EH (cell line): ENCODE measurements around the gene IL12B.
"Not testable (repeated sequence)": the region's sequence is repeated elsewhere in the genome, so short reads cannot be mapped to it uniquely, and the experiment has no call there.

Source experiments
- DNase-seq: peaks from one replicate; pipeline ENCODE4 v3.0.0-alpha.2; 2015; ENCODE audit warnings: low read depth

IL12B gene

DNA sequence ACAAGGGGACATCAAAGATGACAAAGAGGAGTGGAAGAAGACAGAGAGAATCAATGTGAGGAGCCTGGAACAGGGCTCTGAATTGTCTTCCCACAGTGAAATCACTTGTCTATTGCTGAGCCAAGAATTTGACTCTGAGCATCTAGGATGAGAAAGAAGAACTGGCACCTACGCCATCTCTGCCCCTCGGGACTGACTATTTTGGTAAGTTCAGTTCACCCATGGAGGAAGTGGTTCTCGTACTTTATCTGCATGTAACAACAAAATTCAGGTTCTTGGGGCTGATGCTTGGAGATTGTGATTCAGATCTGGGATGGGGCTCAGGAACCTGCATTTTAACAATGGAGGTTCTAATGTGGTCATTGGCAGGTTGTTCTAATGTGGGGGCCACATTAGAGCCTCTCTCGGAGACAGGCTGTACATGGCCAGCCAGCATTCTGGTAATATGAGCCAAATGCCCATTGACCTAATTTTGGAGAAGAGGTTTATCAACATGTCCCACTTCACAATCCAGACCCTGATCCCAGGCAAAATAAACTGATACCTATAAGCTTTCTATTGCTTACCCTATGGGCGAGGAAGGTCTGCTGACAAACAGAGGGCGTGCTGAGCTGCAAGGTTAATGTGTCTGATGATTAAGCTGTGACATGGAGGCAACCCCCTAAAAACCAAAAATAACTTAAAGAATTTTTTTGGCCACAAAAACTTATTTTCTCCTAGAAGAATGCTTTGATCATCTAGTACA, 2.7 kb upstream of the IL12B start:
- DNase-seq: peak; percentile 31

DNA sequence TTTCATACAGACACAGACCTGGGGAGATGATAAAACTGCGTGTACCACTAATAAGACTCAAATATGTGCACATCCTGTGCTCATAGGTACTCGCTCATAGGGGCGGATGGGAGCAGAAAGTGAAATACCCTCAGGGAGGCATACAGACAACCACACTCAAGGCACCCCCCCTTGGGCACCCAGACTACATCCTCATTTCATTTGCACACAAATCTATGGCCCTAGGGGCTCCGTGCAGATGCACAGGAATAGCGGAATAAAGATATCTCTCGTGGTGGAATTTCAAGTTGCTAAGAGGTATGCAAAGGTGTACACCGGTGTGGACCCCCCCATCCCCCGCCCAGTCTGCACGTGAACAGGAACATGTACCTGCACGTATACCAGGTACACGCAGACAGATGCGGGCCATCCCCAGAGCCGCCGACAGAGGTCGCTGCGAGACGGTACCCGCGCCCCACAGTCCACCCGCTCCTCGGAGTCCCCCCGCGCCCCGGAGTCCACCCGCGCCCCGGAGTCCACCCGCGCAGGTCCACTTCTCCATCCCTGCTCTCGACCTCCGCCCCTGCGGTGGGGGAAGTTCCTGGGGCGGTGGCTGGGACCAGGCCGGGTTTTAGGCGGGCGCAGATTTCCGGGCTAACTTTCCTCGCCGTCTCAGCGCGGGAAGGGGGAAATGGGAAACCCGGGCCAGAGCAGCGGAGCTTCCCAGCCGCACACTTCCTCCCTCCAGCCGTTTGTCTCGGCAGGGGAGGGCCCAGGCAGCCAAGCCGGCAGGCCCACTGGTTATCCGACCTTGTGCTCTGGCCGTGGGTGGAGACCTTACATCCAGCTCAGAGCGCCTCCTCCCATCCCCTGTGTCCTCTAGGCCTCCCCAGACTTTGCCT, 1.0 kb upstream of the IL12B start:
- DNase-seq: peak; percentile 52

DNA sequence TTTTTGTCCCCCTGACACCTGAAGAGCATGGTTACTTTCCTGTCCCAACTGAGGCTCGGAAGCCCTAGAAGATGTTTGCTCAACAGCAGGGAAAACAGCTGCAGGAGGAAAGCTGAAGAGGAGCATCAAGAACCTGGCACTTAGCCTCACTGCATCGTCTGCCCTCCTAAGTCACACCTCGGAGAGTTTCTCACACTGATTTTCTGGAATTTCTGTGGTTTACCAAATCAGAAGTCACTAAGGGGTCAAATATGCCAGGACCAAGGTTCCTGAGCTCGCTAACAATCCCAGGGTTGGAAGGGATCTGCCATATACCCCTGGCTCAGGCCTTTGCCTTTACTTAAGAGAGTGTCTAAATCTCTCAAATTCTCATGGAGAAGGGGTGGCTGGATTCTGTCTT, 5.3 kb downstream of the IL12B start:
- no peak for DNase-seq

DNA sequence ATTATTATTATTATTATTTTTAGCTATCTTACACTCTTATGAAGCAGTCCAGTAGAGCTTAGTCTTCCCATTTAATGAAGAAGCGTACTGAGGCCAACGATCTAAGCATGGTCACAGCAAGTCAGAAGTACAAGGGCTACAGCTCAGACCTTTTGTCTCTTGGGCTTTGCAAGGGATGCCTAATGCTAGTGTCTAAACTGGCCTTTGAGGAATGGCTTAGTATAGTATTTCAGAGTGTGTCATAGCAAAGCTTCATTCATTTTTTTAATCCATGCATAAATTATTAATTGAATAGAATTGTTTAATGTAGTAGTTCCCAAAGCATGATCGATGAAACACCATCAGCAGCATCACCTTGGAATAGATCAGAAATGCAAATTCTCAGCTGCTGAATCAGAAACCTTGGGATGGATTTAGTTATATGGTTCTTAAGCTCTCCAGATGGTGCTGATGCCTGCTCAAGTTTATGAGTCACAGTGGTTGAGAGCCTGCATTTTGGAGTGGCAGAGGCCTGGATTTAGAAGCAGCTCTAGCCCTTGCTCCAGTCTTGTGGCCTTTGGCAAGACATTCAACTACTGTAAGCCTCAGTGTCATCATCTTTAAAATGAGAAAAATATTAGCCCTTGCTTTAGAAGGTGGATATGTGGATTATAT, 6.1 kb downstream of the IL12B start:
- DNase-seq: peak; percentile 81

DNA sequence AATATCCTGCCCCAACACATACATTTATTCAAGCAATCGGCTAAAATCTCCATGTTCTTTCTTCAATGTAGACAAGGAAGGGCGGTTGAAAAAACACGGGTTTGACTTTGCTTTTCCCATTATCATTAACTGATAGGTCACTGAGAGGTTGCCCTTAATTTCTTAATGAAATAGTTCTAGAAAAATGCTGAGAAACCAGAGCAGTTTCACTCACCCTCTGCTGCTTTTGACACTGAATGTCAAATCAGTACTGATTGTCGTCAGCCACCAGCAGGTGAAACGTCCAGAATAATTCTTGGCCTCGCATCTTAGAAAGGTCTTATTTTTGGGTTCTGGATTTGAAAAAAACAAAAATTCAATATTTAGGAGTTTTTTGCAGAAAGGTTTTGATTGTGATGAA, 8.1 kb downstream of the IL12B start:
- no peak for DNase-seq

DNA sequence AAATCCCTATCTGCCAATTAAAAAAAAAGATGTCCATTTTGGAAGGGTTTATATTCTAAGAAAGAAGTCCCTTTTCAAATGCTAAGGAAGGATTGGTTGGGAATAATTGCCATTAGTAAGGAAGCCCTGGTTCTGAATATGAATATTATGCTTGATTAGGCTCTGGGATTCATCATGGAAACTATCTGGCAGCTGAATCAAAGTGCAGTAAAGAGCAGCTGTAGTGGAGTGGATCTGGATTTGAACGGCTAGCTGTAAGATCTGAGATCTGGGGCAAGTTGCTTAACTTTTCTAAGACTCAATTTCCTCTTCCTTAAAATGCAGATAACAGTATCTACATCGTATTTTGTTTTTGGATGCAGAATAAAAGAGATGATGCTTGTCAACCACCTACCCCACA, 10.5 kb downstream of the IL12B start:
- no peak for DNase-seq

DNA sequence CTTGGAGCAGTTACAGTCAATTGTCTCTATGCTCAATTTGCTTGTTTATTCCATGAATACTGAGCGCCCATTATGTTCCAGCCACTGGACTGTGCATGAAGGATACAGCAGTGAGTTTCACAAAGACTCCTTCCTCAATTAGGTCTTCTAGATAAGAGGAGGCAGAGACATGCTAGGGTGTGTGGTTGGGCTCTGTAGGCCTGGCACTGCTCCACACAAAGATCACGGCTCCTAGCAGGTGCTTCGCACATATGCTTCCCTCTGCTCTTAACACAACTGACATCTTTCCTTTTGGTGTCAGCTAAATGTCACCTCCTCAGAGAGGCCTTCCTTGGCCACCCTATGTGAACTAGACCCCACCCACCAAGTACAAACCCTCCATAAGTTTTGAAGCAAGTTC, 10.9 kb downstream of the IL12B start:
- no peak for DNase-seq

DNA sequence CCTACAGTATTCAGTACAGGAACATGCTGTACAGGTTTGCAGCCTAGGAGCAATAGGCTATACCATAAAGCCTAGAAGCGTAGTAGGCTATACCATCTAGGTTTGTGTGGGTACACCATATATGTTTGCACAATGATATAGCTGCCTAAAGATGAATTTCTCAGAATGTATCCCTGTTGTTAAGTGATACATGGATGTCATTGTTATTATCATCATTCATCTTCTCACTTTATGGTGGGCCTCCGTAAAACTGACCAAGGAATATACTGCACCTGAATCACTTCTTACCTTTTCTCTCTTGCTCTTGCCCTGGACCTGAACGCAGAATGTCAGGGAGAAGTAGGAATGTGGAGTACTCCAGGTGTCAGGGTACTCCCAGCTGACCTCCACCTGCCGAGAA, 11.8 kb downstream of the IL12B start:
- DNase-seq: no peak

DNA sequence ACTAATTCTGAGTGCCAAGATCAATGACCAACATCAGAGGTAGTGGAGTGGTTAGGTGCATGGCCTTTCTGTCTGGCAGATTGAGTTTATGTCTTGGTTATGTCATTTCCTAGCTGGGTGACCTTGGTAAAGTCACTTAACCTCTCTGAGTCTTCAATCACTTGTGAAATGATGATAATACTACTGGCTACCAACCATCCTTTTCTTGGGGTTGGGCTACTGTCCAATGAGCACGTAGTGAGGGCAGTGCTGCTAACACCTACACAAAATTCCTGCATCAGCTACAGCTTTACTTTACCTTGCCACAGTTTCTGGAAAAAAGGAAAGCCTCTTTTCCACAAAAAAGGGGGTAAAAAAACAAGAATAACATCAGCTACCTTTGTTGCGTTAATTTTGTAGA, 12.4 kb downstream of the IL12B start:
- no peak for DNase-seq

DNA sequence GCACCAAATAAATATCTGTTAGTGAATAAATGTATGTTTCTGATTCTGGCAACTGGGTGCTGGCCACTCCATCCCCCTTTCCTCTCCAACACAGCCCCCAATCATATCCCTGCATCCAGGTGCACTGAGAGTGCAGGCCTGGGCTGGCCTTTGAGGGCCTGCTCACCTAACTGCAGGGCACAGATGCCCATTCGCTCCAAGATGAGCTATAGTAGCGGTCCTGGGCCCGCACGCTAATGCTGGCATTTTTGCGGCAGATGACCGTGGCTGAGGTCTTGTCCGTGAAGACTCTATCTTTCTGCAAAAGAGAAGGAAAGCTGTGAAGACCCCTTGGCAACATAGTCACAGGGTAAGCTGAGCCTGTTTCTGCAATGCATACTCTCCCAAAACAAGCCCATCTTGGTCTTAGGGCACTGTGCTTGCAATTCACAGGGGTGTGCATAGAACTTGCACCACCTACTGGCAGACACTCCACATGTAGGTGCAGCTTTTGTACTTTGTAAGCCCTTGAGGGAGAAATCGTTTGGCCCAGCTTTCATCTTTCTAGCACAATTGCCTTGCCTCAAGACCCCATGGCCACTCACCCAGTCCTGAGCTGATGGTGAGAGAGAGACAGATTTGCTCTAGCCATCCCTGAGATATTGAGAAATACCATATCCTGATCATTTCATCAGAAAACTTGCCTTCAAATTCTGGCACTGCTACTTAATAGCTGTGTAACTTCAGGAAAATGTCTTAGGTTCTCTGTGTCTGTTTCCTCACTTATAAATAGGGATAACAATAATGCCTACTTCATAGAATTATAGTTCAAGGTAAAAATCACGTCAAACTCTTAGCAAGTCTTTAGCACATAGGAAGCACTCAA, 13.5 kb downstream of the IL12B start:
- DNase-seq: peak; percentile 59

DNA sequence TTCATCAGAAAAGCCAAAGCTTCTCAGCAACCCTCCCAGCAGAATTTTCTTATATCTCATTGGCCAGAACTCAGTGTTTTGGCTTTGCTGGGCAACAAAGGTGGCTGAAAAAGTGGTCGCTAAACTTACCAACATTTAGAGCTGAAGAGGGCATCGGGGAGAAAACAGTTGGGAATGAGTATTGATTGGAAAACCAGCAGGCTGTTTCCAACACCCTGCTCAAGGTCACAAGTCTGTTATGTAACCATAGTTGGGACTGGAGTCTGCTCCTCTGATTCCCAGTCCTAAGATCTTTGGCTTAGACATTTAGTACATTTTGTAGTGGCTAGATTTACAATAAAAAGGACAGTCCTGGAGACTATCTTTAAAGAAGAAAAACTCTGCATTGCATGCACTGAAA, 17.1 kb downstream of the IL12B start:
- DNase-seq: no peak

DNA sequence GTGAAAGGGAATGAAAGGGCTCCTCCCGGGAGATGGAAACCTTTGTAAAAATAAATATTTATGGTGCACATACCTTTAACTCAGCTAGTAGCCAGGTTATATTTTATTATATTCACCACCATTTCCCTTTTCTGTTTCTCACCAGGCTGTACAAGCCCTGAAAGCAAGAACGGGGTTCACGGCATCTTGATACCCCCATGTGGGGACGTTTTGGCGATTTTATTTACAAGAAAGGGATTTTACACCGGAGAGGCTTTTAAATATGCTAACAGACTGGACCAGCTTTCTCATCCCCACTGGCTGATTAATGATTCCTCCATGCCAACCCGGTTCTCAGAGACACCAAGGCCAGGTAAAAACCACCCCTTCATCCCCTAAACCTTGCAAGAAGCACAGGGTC, 19.2 kb downstream of the IL12B start:
- no peak for DNase-seq

DNA sequence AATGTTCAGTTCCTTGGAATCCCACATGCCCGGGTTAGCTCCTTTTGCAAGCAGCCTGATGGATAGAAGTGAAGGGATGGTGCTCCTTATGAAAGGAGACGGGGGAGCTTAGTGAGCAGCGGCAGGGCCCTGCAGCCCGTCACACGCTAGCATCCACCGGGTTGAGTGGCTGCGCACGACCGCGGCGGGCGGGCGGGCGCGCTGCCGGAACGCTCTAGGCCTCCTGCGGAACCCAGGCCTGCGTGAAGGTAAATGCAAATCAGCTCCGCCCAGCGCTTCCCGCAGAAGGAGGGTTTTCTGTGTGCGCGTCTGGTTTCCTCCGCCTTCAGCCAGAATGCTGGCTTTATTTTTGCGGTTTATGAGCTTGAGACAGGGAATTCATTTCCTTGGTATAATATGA, 19.8 kb downstream of the IL12B start:
- no peak for DNase-seq

DNA sequence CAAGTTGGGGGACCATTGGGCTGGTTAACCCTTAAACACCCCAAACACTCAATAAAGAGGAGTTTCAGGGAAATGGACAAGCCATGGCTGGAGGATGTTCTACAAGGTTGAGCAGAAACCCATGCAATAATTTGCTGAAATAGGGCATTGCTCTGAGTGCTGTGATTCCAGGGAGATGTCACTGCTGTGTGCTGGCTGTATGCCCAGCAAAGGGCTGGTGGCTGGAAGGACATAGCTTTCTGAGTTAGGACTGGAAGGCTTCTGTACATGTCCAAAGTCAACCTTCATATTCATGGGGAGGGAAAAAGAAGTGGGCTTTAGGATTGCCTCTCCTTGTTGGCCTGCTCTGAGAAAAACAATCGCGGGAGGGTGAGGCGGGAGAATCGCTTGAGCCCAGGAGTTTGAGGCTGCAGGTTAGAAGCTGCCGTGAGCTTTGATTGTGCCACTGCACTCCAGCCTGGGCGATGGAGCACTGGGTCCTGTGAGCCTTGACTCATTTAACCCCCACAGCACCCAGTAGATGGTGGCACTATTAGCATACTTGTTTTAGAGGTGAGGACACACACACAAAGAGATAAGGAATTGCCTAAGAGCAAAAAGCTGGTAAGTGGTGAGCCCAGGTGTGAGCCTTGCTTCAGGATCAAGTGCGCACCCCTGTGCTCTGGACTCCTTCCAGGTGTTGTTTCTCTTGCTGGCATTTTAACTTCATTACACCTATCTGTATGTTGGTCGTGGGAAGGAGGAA, 20.4 kb downstream of the IL12B start:
- DNase-seq: no peak

DNA sequence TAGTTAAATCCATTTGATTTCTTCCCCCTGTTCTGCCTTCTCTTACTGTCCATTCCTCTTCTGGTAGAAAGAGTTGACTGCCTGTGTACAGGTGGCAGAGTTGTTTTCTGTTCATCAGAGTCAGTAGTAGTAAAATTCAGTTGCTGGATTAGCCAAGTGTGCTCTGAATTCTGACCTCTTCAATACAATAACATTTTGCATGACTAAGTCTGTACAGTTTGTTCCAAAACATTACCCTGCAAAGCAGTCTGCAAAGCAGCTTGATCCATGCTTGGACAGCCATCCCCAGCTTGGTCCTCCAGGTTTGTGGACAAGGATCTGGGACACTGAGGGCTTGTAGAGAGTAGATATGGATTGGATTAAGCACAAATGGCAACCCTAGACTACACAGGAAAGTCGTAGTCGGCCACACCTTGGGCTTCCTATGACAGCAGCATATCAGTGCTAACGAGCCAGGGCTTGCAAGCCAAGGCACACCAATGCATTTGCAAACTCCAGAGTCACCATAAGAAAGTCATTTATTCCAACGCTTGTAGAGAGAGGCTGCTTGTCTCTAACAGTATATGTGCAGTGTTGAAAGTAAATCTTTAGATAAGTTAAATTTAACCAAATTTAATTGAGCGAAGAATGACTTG, 25.2 kb downstream of the IL12B start:
- no peak for DNase-seq

DNA sequence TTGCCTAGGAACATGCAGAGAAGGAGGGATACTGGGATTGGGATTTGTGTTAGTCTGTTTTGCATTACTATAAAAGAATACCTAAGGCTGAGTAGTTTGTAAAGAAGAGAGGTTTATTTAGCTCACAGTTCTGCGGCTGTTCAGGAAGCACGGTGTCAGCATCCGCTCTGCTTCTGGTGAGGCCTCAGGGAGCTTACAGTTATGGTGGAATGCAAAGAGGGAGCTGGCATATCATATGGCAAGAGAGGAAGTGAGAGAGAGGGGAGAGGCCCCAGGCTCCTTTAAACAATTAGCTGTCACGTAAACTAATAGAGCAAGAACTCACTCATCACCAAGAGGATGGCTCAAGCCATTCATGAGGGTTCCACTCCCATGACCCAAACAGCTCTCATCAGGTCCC, 27.0 kb downstream of the IL12B start:
- no peak for DNase-seq

DNA sequence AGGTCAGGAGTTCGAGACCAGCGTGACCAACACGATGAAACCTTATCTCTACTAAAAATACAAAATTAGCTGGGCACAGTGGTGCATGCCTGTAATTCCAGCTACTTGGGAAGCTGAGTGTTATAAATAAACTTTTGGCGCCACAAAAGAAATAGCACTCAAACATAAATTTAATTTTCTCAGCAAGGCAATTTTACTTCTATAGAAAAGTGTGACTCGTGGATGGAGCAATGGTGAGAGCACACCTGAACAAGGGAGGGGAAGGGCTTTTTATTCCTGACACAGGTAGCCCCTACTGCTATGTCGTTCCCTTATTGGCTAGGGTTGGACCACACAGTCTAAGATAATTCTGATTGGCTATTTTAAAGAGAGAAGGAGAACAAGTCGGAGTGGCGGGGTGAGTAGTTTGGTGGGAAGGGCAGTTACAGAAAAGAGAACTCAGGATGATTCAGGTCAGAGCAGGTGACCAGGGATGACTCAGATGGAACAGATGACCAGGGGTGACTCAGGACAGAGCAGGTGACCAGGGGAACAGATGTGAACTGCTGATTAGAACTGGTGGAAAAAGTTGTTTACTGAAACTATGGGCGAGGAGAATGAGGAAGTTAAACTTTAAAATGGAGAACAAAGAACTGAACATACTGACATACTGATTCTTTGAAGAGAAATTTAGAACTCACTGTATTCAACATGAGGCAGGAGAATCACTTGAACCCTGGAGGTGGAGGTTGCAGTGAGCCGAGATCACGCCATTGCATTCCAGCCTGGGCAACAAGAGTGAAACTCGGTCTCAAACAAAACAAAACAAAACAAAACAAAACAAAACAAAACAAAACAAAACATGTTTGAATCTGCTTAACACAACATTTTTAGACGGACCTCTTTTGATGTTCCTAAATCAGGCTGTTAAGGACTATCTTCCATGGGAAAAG, 28.1 kb downstream of the IL12B start:
- not testable (repeated sequence) for DNase-seq

DNA sequence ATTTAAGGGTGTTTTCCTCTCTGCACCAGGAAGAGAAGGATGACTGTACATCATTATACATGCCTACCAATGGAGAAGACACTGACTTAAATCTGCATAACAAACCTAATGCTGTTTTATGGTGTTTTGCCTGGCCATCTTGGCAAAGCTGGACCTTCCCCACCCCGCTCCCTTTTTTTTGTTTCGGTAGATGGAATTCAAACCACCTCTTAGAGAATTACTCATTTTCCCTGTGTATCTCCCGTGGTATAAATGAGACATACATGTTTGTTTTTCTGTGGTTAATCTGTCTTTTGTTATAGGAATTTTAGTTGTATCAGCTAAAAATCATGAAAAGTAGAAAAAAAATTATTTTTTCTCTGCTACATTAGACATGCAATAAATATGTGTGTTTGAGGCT, 28.8 kb downstream of the IL12B start:
- DNase-seq: peak; percentile 41

DNA sequence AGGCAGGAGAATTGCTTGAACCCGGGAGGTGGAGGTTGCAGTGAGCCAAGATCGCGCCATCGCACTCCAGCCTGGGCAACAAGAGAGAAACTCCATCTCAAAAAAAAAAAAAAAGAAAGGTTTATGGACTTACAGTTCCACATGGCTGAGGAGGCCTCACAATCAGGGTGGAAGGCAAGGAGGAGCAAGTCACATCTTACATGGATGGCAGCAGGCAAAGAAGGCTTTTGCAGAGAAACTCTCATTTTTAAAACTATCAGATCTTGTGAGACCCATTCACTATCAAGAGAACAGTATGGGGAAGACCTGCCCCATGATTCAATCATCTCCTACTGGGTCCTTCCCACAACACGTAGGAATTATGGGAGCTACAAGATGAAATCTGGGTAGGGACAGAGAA, 33.0 kb downstream of the IL12B start:
- not testable (repeated sequence) for DNase-seq

DNA sequence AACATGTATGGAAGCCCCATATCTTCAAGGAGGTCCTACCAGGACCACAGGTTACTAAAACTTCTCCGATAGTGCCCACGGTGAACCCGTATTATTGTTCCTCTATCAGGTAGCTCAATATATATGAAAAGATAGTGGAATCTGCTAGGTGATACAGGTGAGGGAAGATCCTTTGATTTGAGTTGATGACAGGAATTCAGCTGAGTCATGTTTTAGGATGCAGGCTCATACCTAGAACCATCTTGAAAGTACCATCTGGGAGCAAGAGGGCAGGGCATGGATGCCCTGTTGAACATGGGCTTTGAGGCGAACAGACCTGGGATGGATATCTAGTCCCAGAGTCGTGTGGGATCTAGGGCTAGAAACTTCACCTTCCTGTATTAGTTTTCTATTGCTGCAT, 35.4 kb downstream of the IL12B start:
- no peak for DNase-seq
